Measurements from ENCODE around the gene PROB1. TPM values are rescaled to one million over a fixed set of nuclear protein-coding genes. Genes with fewer than 3 reads are reported as not detected.

PROB1 gene
- total and polyA plus RNA-seq, 2 of the 13 experiments (the other 11 are each of a cell fraction or from before 2014, with no cell fraction given): 0.69 to 1.1 TPM

DNA sequence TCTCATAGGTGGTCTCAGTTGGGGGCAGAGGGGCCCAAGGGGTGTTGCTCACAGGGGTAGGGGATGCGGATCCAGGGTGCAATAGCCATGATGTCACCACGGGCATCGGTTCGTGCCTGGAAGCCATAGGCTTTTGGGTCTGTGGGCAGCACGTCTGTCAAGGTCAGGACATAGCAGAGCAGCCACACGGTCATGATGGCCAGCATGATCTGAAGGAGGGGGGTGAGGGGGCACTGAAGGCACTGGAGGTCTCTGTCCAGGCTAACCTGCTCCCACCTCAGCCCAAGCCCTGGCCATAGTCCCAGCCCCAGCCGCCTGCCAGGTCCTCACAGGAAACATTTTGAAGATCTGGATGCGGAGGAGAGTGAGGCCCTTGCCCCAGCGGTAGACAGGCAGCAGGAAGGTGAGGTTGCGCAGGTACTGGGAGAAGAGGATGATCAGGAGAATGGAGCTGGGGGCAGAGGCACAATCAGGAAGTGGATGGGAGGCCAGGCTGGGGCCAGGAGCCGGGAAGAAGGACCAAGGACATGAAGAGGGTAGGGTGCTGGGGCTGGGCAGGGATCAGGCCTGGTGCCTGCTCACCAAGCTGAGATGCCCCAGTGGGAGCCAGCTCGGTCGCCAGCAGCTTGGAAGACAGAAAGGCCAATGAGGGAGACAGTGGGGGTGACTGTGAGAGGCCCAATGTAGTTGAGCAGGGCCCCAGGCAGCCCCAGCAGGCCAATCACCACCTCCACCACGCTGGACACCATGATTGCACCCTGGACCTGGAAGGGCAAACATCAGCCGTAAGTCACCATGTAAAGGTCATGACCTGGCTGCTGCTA lies 15.1 kb downstream of the PROB1 start:
- Histone ChIP-seq H3K27me3 (ENCODE audit: control insufficient read depth in 1 of 2, insufficient read depth in 2 of 2, low read length in 2 of 2) (no peaks in the 10 kb centered on the region; a peak in 1 of 5 replicates), H3K79me2 (ENCODE audit: insufficient read depth, low read length) (peaks cover 16% of the 10 kb centered on the region), H3K4me3 (replicated peaks in 1 of 3; ENCODE audit: insufficient read depth in 1 of 3, low read depth in 2 of 3, low read length in 3 of 3) (no peak overlapping the region; a peak in 1 of 6 replicates), H3K4me2 (ENCODE audit: low read depth, low read length) (no peak overlapping the region), H3K9ac (ENCODE audit: insufficient read depth, low read depth, low read length) (no peak overlapping the region), H4K20me1 (ENCODE audit: insufficient read depth, low read length) (no peaks in the 10 kb centered on the region), H3K4me1 (ENCODE audit: insufficient read depth, low read length) (peaks cover 36% of the 10 kb centered on the region), H3K9me3 (ENCODE audit: low read length) (no peaks in the 10 kb centered on the region), H3K27ac (ENCODE audit: extremely low read length, insufficient read depth, low read length) (no peak overlapping the region), H2AFZ (ENCODE audit: low read length) (no peak overlapping the region), H3K36me3 (replicated peaks in 1 of 2; ENCODE audit: control insufficient read depth in 1 of 2, insufficient read depth in 2 of 2, low read length in 2 of 2) (peaks cover 0 to 5% of the 10 kb centered on the region in 2 experiments; a peak in 2 of 5 replicates)
- no peak for ATAC-seq
- POLR2A ChIA-PET: no interaction called here
- CTCF ChIA-PET (ENCODE audit: low intra/inter-chr PET ratio, low total read pairs): no interaction called here
- no peak for FAIRE-seq
- WGBS (ENCODE audit: low lambda C conversion rate): 92% methylated on average over 8 of the region's 15 CpGs
- BruUV-seq (replicated peaks): no TSS peak
- in situ Hi-C loops (cut with HindIII; ENCODE audit: extremely low pct_ligation_motif_present, low pct_unique_long_range_greater_than_20kb) (no loop called here), intact Hi-C loops (cut with micrococcal nuclease; ENCODE audit: unreplicated experiment) (no loop called here)
- DNase-seq (ENCODE audit: low spot score): no peak
- TF ChIP-seq IKZF4 (CRISPR knock-in tag; IDR thresholded peaks at IDR 0.05; ENCODE audit: borderline replicate concordance, low read depth, not compliant biosample characterization) (no peak), NR2F2 (IDR thresholded peaks at IDR 0.05; ENCODE audit: borderline replicate concordance, low read depth) (no peak), XBP1 (CRISPR knock-in tag; IDR thresholded peaks at IDR 0.05) (no peak), ZMYM3 (CRISPR knock-in tag; IDR thresholded peaks at IDR 0.05) (peak; percentile 81), SMAD3 (CRISPR knock-in tag; IDR thresholded peaks at IDR 0.05) (no peak), FOXC1 (CRISPR knock-in tag; IDR thresholded peaks at IDR 0.05; ENCODE audit: borderline replicate concordance) (no peak), ZNF816 (CRISPR knock-in tag; IDR thresholded peaks at IDR 0.05; ENCODE audit: borderline replicate concordance) (no peak), ZFP36 (IDR thresholded peaks at IDR 0.05; ENCODE audit: borderline replicate concordance, low read depth, low read length, partially characterized antibody) (peak; percentile 95), RCOR2 (CRISPR knock-in tag; IDR thresholded peaks at IDR 0.05) (no peak)
- TF ChIP-seq, protein P1, sequence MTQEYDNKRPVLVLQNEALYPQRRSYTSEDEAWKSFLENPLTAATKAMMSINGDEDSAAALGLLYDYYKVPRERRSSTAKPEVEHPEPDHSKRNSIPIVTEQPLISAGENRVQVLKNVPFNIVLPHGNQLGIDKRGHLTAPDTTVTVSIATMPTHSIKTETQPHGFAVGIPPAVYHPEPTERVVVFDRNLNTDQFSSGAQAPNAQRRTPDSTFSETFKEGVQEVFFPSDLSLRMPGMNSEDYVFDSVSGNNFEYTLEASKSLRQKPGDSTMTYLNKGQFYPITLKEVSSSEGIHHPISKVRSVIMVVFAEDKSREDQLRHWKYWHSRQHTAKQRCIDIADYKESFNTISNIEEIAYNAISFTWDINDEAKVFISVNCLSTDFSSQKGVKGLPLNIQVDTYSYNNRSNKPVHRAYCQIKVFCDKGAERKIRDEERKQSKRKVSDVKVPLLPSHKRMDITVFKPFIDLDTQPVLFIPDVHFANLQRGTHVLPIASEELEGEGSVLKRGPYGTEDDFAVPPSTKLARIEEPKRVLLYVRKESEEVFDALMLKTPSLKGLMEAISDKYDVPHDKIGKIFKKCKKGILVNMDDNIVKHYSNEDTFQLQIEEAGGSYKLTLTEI (CRISPR knock-in tag; conservative IDR thresholded peaks at IDR 0.05): no peak
- TF ChIP-seq, protein P2, sequence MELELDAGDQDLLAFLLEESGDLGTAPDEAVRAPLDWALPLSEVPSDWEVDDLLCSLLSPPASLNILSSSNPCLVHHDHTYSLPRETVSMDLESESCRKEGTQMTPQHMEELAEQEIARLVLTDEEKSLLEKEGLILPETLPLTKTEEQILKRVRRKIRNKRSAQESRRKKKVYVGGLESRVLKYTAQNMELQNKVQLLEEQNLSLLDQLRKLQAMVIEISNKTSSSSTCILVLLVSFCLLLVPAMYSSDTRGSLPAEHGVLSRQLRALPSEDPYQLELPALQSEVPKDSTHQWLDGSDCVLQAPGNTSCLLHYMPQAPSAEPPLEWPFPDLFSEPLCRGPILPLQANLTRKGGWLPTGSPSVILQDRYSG (CRISPR knock-in tag; IDR thresholded peaks at IDR 0.05): no peak
- TF ChIP-seq, protein P3, sequence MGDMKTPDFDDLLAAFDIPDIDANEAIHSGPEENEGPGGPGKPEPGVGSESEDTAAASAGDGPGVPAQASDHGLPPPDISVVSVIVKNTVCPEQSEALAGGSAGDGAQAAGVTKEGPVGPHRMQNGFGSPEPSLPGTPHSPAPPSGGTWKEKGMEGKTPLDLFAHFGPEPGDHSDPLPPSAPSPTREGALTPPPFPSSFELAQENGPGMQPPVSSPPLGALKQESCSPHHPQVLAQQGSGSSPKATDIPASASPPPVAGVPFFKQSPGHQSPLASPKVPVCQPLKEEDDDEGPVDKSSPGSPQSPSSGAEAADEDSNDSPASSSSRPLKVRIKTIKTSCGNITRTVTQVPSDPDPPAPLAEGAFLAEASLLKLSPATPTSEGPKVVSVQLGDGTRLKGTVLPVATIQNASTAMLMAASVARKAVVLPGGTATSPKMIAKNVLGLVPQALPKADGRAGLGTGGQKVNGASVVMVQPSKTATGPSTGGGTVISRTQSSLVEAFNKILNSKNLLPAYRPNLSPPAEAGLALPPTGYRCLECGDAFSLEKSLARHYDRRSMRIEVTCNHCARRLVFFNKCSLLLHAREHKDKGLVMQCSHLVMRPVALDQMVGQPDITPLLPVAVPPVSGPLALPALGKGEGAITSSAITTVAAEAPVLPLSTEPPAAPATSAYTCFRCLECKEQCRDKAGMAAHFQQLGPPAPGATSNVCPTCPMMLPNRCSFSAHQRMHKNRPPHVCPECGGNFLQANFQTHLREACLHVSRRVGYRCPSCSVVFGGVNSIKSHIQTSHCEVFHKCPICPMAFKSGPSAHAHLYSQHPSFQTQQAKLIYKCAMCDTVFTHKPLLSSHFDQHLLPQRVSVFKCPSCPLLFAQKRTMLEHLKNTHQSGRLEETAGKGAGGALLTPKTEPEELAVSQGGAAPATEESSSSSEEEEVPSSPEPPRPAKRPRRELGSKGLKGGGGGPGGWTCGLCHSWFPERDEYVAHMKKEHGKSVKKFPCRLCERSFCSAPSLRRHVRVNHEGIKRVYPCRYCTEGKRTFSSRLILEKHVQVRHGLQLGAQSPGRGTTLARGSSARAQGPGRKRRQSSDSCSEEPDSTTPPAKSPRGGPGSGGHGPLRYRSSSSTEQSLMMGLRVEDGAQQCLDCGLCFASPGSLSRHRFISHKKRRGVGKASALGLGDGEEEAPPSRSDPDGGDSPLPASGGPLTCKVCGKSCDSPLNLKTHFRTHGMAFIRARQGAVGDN (CRISPR knock-in tag; IDR thresholded peaks at IDR 0.05): 0 out of 2 replicates have a peak, but pooled peaks have one; percentile 11
